Hepatic stellate cell (primary cell): Measurements from ENCODE around the gene DNAI1.

Source experiments
- DNase-seq: peaks from one replicate; pipeline ENCODE4 v3.0.0; 2011; ENCODE audit warnings: low spot score

The DNAI1 gene

DNA sequence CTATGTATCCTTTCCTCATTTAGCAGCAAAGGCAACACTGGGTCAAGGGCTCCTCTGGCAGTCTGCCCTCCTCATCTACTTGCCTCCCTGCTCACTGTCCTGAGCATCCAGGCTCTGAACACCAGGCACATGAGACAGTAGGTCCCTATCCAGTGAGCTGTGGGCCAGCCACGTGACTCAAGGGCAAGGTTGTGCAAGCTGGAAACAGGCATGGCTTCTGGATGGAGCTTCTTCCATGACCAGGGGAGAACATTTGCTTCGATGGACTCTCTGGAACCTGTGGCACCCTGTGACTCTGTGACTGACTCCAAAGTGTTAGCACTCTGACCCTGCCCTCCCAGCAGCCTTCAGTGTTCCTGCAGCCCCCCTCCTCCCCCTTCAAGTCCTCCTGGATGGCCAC is 33.0 kb downstream of the DNAI1 start:
- no peak for DNase-seq

DNA sequence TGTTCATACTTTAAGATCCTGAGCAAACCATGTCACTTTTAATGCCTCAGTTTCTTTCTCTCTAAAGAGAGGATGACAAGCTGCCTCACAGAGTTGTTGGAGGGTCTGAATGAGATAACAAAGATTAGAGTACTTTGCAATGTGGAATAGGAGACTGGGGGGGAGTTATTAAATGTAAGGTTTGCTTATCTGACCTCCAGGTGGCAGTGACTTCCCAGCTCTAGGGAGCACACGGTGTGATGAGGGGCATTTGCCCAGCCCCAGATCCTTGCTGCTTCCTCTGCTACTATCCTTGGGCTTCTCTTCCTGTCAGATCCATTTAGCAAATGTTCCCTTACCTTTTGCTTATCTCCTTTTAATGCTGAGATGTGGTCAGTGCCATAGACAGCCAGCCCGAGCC is 33.4 kb downstream of the DNAI1 start:
- no peak for DNase-seq

DNA sequence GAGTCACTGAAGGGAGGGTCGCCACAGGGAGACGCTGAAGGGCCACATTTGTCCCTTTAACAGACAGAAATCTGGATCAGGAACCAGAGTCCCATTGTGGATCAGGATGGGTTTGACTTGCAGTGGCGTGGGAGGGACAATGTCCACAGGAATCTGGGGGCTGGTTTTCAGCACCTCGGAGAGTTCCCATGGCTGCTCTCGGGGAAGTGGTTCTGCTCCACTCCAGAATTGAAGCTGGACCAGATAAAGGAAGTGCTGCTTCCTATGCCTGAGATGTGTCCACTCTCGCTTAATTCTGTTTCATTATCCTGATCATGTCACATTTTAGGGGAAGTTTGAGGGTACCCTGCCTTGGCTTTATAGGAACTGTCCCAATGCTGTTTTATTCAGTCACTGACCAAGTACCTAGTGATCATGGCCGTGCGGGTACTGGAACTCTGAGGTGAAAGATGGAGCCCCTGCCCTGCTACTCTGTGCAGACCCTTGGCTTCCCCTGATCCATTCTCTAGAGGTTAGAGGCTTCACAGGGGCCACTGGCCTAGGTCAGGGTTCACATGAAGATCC is 35.4 kb downstream of the DNAI1 start:
- peak; percentile 57 for DNase-seq

- no peak for DNase-seq
Measured at GRCh38 chr9:34496149-34496712, 37.6 kb downstream of the DNAI1 start.

DNA sequence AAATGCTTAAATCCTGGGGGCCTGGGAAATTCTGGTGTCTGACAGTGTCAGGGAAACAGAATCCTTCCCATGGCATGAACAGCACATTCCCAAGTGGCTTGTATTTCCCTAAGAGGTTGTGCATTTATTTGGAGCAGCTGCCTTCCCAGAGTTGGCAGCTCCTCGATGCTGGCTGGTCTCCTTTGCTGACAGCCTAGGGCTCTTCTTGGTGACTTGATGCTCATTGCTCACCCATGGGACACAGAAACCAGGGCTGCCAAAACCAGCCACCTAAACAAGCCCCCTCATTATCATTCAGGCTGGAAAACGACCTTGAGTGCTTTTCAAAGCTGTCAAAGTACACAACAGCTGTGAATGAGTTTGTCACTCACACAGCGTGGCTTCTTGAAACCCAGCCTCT is 39.9 kb downstream of the DNAI1 start:
- DNase-seq = no peak

- no peak for DNase-seq
Measured at GRCh38 chr9:34499076-34499475, 40.5 kb downstream of the DNAI1 start.

- peak; percentile 56 for DNase-seq
Measured at GRCh38 chr9:34500623-34501267, 42.1 kb downstream of the DNAI1 start.

DNA sequence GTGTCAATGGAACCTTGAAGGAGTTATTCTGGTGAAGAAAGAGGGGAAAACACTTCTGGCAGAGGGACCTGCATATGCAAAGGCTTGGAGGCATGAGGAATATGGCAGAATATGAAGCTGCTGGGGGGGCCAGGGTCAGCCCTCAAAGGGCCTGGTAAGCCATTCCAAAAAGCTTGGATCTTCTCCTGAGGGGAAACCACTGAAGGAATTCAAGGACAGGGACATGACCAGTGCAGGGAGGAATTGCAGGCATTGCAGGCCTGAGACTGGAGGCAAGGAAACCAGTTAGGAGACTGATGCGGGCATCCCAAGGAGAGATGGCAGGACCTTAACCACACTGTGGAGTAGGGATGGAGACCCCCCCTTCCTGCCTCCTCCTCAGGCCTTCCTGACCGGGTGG is 42.8 kb downstream of the DNAI1 start:
- no peak for DNase-seq

GRCh38 chr9:34501889-34502425 is 43.4 kb downstream of the DNAI1 start:
- peak; percentile 20 for DNase-seq

GRCh38 chr9:34502471-34502870 is 43.9 kb downstream of the DNAI1 start:
- DNase-seq = no peak

DNA sequence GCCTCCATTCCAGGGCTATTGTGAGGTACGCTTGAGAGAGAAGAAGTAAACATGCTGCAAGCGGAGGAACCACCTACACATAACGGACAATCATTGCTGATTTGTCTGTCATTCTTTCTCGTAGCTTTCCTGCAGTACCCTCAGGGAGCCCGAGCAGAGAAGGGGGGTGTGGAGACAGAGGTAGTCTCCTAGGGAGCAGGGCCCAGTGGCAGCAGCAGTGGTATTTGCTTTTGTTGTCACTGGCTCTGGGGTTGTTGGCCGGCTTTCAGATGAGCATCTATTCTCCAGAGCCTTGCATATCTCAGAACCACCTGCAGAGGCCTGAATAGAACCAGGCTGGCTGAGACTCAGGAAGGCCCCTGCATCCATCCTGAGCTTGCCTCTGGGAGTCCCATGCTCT is 44.3 kb downstream of the DNAI1 start:
- no peak for DNase-seq

DNA sequence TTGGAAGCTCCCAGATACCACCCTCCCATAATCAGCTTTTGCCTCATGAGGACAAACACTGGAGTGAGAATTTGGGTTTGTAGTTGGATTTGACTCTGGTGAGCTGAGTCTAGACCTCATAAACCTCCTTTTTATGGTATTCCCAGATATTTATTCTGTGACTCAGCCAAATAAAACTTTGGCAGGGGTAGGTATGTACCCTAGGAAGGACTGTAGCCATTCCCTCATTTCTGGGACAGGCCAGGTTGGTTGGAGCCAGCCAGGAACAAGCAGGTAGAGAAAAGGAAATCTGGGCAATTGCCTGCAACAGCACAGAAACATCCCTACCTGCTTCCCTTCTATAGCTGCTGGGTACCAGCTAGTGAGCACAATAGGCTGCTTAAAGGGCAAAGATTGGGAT is 44.8 kb downstream of the DNAI1 start:
- DNase-seq = no peak

- no peak for DNase-seq
Measured at GRCh38 chr9:34505370-34506120, 46.9 kb downstream of the DNAI1 start.

GRCh38 chr9:34506623-34507022 is 48.0 kb downstream of the DNAI1 start:
- no peak for DNase-seq

- no peak for DNase-seq
Measured at GRCh38 chr9:34507556-34507955, 49.0 kb downstream of the DNAI1 start.

DNA sequence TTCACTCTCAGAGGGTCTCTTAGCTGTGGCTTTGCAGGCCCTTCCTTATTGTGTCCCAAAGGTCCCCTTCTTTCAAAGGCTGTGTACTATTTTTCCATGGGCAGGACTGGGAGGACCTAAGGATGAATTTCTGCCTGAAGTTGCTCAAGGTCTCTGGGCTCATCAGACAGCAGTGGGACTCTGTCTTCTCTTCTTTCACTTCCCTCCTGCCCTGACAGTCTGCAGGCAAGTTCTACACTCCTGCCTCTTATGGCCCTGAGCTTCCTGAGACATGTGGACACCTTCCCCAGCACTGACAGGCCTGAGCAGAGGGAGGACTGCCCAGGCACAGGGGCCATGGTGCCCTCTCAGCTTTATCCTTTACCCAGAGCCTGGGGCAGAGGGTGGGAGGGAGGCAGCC is 49.4 kb downstream of the DNAI1 start:
- no peak for DNase-seq

DNA sequence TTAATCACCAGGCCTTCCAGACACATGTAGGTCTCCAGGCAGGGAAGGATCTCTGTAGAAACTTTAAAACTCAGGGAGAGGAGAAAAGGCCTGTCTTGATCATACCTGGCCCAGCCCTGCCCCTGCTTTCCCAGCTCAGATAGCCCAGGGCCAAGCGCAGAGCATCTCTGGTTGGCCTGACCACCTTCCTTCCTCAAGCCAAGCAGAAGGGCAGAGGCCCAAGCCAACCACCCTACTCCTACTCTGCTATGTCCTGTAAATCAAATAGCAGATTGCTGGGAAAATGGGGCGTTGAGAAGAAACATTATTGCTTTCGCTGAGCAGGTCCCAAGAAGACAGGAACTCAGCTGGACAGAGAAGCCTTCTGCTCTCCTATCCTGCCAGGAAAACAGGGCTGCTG is 49.9 kb downstream of the DNAI1 start:
- no peak for DNase-seq

DNA sequence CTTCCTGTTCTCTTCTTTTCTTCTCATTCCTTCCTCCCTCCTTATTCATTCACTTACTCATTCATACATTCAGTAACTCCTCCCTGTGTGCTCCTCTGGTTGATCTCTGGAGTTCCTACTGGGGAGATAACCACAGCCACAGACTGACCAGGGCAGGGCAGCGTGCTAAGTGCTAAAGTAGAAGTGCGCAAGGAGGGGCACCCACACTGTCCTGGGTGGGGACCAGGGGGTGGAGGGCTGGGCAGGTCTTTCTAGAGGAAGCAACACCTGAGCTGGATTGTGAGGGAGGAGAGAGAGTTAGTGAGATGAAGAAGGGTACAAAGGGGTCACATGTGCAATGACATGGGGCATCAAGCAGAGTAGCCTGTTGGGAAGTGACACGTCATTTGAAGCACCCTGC is 50.3 kb downstream of the DNAI1 start:
- no peak for DNase-seq

DNA sequence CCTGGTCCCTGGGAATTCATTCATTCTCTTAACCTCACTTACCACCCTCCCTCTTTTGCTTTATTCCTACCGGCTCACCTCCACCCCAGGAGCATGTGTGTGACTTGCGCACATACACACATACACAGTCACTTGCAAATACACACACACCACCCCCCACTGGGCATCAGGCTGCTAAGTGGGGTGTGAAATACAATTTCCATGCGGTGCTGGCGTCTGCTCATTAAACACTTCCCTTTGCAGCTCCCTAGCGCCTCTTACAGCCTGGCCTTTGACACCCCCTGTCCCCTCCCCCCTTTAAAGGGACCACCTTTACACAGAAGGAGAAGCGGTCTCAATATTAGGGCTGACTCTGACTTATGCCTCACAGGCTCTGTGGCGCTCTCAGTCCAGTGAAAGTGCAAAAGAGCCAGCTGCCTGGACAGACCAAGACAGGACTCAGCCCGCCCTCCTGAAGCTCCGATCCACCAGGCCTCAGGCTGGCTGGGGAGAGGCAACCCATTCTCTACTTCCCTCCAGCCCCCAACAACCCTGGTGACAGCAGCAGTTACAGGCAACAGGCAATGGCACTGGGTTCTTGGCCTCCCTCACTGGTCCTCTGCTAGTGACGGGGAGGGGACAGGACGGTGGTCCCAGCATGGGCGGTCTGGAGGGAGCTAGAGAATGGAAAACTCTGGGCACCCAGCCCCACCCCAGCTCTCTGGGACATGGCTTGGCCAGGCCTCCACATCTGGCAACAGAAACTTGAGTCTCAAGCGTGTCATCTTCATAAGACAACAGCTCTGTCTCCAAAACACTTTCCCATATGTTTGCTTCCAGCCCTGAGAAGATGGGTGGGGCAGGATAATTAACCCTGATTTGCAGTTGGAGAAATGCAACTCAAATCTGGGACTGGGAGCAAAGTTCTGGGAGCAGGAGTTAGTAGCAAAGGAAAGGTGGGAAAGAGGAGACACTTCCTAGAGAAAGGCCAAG is 52.2 kb downstream of the DNAI1 start:
- no peak for DNase-seq

- DNase-seq = no peak
Measured at GRCh38 chr9:34512131-34513078, 53.8 kb downstream of the DNAI1 start.
